GM21360 (cell line): ENCODE results near the gene DNAI2.

Source experiments
- ATAC-seq: cut with Tn5 transposase; IDR thresholded peaks from one replicate; pipeline ENCODE4 v1.9.1; 2021; ENCODE audit warnings: mild to moderate bottlenecking, moderate library complexity; ENCODE audit not compliant: unreplicated experiment

DNAI2 gene

DNA sequence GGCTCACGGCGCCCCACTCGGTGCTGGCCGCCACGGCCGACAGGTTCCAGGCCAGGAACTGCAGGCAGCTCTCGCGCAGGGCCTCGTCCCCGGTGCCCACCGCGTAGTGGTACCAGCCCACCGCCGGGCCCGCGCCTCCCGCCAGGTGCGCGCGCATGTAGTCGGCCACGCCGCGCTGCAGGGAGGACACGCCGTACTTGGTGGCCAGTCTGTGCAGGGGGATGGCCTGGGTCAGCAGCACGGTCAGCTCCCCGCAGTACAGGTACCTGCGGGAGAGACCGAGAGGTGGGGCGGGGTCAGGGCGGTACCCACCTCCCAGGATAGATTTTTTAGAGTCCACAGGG lies 83.4 kb downstream of the DNAI2 start:
- no peak for ATAC-seq

DNA sequence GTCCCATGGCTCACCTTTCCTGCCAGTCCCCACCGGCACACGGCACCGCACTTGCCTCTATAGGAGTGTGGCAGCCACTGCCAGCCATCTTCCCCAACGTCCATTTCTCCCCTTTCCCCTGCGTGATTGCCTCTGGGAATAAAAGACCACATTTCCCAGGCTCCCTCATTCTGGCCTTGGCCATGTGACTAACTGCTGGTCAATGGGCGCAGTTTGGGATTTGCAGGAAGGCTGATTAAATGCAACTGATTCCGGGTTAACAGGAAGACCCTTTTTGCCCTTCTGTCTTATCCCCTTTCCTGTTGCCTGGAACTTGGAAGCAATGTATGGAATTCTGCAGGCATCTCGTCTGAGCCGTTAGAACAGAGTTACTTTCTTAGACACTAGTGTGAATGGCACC lies 84.7 kb downstream of the DNAI2 start:
- ATAC-seq = no peak

DNA sequence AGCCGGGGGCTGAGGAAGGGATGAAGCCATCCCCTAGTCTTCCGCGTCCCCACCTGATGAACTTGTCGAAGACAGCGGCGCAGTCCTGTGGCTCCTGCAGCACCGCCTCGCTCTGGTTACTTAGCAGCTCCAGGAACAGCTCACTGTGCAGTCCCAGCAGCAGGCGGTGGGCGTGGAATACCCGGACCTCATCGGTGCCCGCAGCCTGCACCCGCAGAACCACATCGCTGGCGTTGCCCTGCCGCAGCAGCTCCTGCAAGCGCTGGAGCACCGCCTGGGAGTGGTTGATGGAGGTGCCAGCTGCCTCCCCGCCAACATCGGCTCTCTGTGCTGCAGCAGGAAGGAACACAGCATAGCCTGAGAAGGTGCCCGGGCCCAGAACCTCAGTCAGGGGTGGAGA lies 85.9 kb downstream of the DNAI2 start:
- ATAC-seq = no peak

DNA sequence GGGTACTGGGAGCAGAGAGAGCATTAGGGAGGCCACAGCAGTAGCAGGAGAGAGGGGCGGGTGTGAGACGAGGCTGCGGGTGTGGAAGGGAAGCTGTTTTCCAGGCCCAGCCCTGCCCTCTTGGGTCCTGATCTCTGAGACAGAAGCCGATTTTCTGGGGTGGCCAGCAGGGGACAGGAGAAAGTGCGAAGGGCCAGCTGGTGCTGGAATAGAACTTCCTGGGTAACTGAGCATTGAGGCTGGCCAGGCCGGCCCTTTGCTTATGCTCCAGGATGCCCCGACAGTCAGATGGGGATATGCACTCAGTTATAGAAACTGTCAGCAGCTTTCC lies 86.8 kb downstream of the DNAI2 start:
- no peak for ATAC-seq

DNA sequence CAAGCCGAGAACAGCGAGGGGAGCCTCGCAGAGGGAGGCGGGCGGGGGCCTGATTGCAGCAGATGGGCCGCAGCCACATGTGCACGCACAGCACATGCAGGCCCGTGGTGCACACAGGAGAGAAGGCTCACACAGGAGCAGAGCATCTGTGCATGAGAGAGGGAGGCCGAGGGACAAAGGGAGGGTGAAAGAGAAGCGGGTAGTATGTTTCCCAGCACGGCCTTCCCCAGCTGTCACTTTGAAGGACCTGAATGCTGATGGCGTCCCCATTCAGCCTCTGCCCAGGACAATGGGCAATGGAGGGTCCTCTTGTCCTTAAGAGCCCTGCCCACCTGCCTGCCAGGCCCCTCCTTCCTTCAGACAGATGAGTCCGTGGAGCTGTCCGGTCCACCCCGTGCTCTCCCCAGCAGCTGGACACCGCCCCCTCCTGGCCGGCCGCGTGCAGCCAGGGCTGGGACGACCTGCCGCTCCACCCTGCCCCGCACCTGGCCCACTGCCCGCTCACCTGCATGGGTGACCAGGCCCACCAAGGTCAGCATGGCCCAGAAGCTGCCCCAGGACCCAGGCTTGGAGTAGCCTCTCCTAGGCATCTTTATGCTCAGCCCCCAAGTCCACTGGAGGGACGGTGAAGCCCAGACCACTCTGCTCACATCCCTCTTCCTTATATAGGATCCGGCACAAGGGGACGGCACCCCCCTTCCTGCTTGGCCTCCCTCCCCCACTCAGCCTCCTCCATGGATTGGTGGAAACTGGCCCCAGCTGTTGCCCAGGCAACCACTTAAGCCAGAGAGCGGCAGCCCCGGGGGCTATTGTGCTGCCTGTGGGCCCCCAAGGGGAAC lies 87.4 kb downstream of the DNAI2 start, which contains the start of gene BTBD17:
BTBD17 (minus strand) TSS at position 639 of the 839 bp plus-strand sequence; CDS start at position 590, 49 bp downstream.
- no peak for ATAC-seq

DNA sequence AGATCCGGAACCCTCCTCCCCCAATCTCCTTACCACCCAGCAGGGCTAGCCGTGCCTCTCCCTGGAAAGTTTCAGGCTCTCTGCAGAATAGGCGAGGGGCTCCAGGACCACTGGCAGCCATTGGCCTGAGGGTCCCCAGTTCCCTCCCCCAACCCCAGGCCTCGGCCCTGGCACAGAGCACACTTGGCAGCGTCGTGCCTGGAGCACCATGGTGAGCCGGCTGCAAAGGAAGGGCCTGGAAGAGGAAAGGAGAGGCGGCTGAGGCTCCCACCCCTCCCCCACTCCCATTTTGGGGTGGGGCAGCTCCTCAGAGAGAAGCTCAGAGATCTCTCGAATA lies 88.0 kb downstream of the DNAI2 start:
- ATAC-seq = no peak

DNA sequence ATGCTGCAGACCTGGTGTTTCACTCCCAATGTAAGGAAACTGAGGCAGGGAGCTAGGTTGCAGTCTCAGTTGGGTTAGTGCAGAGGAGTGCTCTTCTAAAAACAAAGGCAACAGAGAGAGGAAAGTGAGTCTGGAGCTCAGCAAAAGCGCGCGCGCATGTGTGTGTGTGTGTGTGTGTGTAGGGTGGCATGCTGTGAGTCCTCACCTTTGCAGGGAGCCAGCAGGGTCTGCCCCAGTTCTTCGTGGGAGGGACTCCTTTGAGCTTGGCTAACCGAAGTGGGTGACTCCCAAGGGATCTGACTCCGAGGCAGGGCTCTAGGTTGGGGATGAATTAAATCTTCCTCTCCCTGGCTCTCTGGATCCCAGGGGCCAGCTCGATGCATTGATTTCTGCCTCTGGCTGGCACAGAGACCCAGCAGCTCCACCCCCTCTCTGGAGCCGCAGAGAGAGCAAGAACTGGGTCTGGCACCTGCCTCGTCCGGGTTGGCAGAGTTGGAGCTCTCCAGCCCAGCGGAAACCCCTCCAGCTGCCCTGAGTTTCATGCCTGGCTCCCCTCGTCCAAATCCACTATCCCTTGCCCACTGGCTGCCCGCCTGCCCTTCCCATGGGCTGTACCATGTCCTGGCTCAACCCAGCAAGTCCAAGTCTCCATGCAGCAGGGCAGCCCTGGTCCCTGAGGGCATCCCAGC lies 88.9 kb downstream of the DNAI2 start:
- no peak for ATAC-seq
